Fibroblast of pulmonary artery (primary cell): Measurements from ENCODE around the gene SMIM35.

Experiments used
- DNase-seq: peaks from one replicate; pipeline ENCODE4 v3.0.0-alpha.2; 2010; ENCODE audit warnings: low read depth
- H3K4me3 ChIP-seq: replicated peaks from 2 replicates; pipeline ENCODE4 v1.5.1; 2011; ENCODE audit warnings: low read depth, mild to moderate bottlenecking, control low read depth, low read length, moderate library complexity
- CTCF ChIP-seq: IDR thresholded peaks from 2 replicates; pipeline ENCODE4 v1.5.1; 2011; ENCODE audit warnings: mild to moderate bottlenecking, control low read depth, low read length, inconsistent platforms; ENCODE audit errors: missing control alignments

The SMIM35 gene

GRCh38 chr11:118081241-118081958 lies 5.4 kb downstream of the SMIM35 start:
- TF ChIP-seq CTCF: no peak
- DNase-seq: no peak
- no peak overlapping the region for H3K4me3 ChIP-seq

- H3K4me3 ChIP-seq: no peak overlapping the region
- no peak for TF ChIP-seq CTCF
- no peak for DNase-seq
Observed at GRCh38 chr11:118080296-118080695, 6.5 kb downstream of the SMIM35 start.

- DNase-seq: no peak
- no peak for TF ChIP-seq CTCF
- H3K4me3 ChIP-seq: no peak overlapping the region
Observed at GRCh38 chr11:118079491-118079890, 7.3 kb downstream of the SMIM35 start.

- no peak for TF ChIP-seq CTCF
- no peak overlapping the region for H3K4me3 ChIP-seq
- no peak for DNase-seq
Observed at GRCh38 chr11:118078911-118079411, 7.8 kb downstream of the SMIM35 start.

GRCh38 chr11:118076754-118077281 lies 9.9 kb downstream of the SMIM35 start, which contains the start of gene TMPRSS4:
TMPRSS4 (plus strand) TSS chr11:118077078; CDS start chr11:118077303, 225 bp downstream.
- no peak for TF ChIP-seq CTCF
- no peak within 1 kb of the TSS for H3K4me3 ChIP-seq
- DNase-seq: no peak

GRCh38 chr11:118074785-118075184 lies 12.0 kb downstream of the SMIM35 start:
- H3K4me3 ChIP-seq: no peak overlapping the region
- no peak for TF ChIP-seq CTCF
- no peak for DNase-seq
